ENCODE measurements around the gene TFG. TPM values are rescaled to one million over a fixed set of nuclear protein-coding genes. Genes with fewer than 3 reads are reported as not detected.

The TFG gene
- total RNA-seq, 1 experiment from 2014 or later: 85.8 TPM

DNA sequence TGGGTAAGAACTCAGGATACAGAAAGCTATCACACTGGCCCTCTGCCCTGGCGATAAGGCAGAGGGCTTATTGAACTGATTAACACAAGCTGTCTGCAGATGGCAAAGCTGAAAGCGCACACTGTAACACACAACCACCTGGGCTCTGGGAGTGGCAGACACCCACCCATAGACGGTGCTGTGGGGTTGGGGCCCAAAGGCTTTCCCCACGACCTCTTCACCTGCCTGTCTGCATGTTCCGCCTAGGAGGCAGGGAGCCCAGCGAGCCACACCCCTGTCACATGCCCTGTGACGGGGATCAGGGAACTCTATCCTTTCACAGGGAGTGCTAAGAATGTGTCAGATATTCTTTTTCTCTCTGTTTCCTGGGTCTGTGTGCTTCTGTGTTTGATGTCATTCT, 12.1 kb upstream of the TFG start:
- Histone ChIP-seq H3K36me3 (no peaks in the 10 kb centered on the region), H3K9me3 (replicated peaks) (no peaks in the 10 kb centered on the region), H3K27ac (no peak overlapping the region), H3K4me3 (no peak overlapping the region), H3K27me3 (replicated peaks) (peaks cover 13% of the 10 kb centered on the region), H3K4me1 (replicated peaks) (no peaks in the 10 kb centered on the region)
- DNase-seq (ENCODE audit: low read depth in 1 of 2, low spot score in 2 of 2): no peak

GRCh38 chr3:100697723-100698285, 11.5 kb upstream of the TFG start:
- H3K4me1 ChIP-seq (replicated peaks): no peaks in the 10 kb centered on the region
- peaks cover 13% of the 10 kb centered on the region for H3K27me3 ChIP-seq (replicated peaks)
- no peak overlapping the region for H3K27ac ChIP-seq
- DNase-seq (ENCODE audit: low read depth in 1 of 2, low spot score in 2 of 2): no peak
- H3K4me3 ChIP-seq: no peak overlapping the region
- H3K36me3 ChIP-seq: no peaks in the 10 kb centered on the region
- no peaks in the 10 kb centered on the region for H3K9me3 ChIP-seq (replicated peaks)

- Histone ChIP-seq H3K36me3 (no peaks in the 10 kb centered on the region), H3K27ac (no peak overlapping the region)
- no peak for DNase-seq (ENCODE audit: low read depth in 1 of 2, low spot score in 2 of 2)
Measured at GRCh38 chr3:100698736-100699135, 10.6 kb upstream of the TFG start.

DNA sequence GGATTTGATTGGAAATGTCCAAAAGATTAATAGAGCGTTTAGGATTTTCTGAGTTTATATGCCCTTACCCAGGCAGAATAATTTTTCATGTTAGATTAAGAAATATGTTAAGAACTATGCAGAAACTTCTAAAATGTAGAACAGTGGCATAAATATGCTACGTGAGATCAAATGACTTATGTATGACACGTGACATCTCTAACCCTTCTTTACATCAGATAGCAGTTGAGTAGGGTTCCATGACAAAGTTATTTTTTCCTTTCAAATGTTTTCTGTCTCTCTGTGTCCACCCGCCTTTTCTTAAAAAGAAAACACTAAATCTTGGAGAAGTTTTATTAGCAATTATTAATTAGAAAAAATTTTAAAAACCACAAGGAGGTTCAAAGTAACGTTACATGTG, 8.6 kb upstream of the TFG start:
- no peaks in the 10 kb centered on the region for H3K4me1 ChIP-seq (replicated peaks)
- no peaks in the 10 kb centered on the region for H3K9me3 ChIP-seq (replicated peaks)
- H3K27ac ChIP-seq: no peak overlapping the region
- no peaks in the 10 kb centered on the region for H3K36me3 ChIP-seq
- H3K4me3 ChIP-seq: no peak overlapping the region
- H3K27me3 ChIP-seq (replicated peaks): peaks cover 2% of the 10 kb centered on the region; the same call in 1 of the 2 replicates
- DNase-seq (ENCODE audit: low read depth in 1 of 2, low spot score in 2 of 2): no peak

More at GRCh38 chr3:100698736-100699135, 10.6 kb upstream of the TFG start:
- no peaks in the 10 kb centered on the region for H3K4me1 ChIP-seq (replicated peaks)
- no peak overlapping the region for H3K4me3 ChIP-seq
- H3K9me3 ChIP-seq (replicated peaks): no peaks in the 10 kb centered on the region
- H3K27me3 ChIP-seq (replicated peaks): peaks cover 11% of the 10 kb centered on the region

GRCh38 chr3:100702082-100702979, 7.0 kb upstream of the TFG start:
- Histone ChIP-seq H3K27me3 (replicated peaks) (peaks cover 2% of the 10 kb centered on the region; the same call in 1 of the 2 replicates), H3K4me3 (no peak overlapping the region), H3K9me3 (replicated peaks) (no peaks in the 10 kb centered on the region), H3K4me1 (replicated peaks) (no peaks in the 10 kb centered on the region), H3K27ac (no peak overlapping the region), H3K36me3 (no peaks in the 10 kb centered on the region)
- DNase-seq (ENCODE audit: low read depth in 1 of 2, low spot score in 2 of 2): no peak

- no peak for DNase-seq (ENCODE audit: low read depth in 1 of 2, low spot score in 2 of 2)
- Histone ChIP-seq H3K4me3 (no peak overlapping the region), H3K9me3 (replicated peaks) (no peaks in the 10 kb centered on the region), H3K27me3 (replicated peaks) (peaks cover 2% of the 10 kb centered on the region; the same call in 1 of the 2 replicates), H3K36me3 (no peaks in the 10 kb centered on the region), H3K27ac (no peak overlapping the region), H3K4me1 (replicated peaks) (no peaks in the 10 kb centered on the region)
Measured at GRCh38 chr3:100702980-100703345, 6.3 kb upstream of the TFG start.

DNA sequence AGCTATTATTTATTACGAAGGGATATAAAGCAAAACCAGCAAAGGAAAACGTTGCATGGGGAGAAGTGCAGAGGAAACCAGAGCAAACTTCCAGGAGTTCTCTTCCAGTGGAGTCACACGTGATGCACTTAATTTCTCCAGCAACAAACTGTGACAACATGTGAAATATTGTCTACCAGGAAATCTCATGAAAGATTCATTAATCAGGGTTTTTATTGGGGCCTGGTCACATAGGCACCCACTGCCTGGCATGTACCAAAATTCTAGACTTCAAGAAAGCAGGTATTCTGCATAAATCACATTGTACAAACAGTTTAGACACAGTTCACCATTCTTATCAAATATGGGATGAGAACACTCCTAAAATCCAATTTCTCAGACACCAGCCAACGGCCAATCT, 5.4 kb upstream of the TFG start:
- Histone ChIP-seq H3K4me3 (no peak overlapping the region), H3K4me1 (replicated peaks) (peaks cover 4% of the 10 kb centered on the region; the same call in 1 of the 2 replicates), H3K27ac (no peak overlapping the region), H3K36me3 (no peaks in the 10 kb centered on the region), H3K27me3 (replicated peaks) (peaks cover 2% of the 10 kb centered on the region; the same call in 1 of the 2 replicates), H3K9me3 (replicated peaks) (no peaks in the 10 kb centered on the region)
- no peak for DNase-seq (ENCODE audit: low read depth in 1 of 2, low spot score in 2 of 2)

GRCh38 chr3:100706365-100706764, 2.9 kb upstream of the TFG start:
- no peak overlapping the region for H3K27ac ChIP-seq

GRCh38 chr3:100708644-100708988, 678 bp upstream of the TFG start:
- Histone ChIP-seq H3K27me3 (replicated peaks) (no peaks in the 10 kb centered on the region), H3K27ac (peak overlapping the region; percentile 61), H3K4me1 (replicated peaks) (peaks cover 10% of the 10 kb centered on the region), H3K9me3 (replicated peaks) (no peaks in the 10 kb centered on the region), H3K36me3 (peaks cover 21% of the 10 kb centered on the region), H3K4me3 (peak overlapping the region; percentile 68)
- DNase-seq (ENCODE audit: low read depth in 1 of 2, low spot score in 2 of 2): no peak

More at GRCh38 chr3:100706365-100706764, 2.9 kb upstream of the TFG start:
- no peaks in the 10 kb centered on the region for H3K9me3 ChIP-seq (replicated peaks)
- no peak overlapping the region for H3K4me3 ChIP-seq
- no peaks in the 10 kb centered on the region for H3K27me3 ChIP-seq (replicated peaks)
- peaks cover 7% of the 10 kb centered on the region; the same call in 1 of the 2 replicates for H3K36me3 ChIP-seq
- no peak for DNase-seq (ENCODE audit: low read depth in 1 of 2, low spot score in 2 of 2)
- peaks cover 10% of the 10 kb centered on the region for H3K4me1 ChIP-seq (replicated peaks)

DNA sequence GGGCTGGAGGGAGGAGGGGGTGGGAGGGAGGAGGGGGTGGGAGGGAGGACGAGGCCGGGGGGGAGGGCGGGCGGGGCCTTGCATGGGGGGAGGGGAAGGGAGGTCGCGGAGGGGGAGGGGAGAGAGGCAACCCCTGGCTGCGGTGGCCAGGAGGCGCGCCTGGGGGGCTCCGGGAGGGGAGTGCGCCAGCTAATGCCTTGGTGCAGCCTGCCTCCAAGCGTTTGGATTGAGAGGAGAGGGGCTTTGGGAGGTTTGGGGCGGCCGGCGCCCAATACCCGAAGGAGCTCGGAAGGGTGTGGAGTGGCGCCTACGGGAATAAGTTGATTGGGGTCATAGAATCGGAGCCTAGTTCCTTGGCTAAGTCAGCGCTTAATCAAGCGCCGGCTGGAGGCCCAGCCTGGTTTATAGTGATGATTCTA, 557 bp downstream of the TFG start:
- H3K27ac ChIP-seq: peak overlapping the region; percentile 82
- peak overlapping the region; percentile 68 for H3K4me3 ChIP-seq
- DNase-seq (ENCODE audit: low read depth in 1 of 2, low spot score in 2 of 2): peak in 1 of 2 experiments; percentile 31
- peaks cover 10% of the 10 kb centered on the region for H3K4me1 ChIP-seq (replicated peaks)
- H3K9me3 ChIP-seq (replicated peaks): no peaks in the 10 kb centered on the region
- no peaks in the 10 kb centered on the region for H3K27me3 ChIP-seq (replicated peaks)
- peaks cover 24% of the 10 kb centered on the region for H3K36me3 ChIP-seq

DNA sequence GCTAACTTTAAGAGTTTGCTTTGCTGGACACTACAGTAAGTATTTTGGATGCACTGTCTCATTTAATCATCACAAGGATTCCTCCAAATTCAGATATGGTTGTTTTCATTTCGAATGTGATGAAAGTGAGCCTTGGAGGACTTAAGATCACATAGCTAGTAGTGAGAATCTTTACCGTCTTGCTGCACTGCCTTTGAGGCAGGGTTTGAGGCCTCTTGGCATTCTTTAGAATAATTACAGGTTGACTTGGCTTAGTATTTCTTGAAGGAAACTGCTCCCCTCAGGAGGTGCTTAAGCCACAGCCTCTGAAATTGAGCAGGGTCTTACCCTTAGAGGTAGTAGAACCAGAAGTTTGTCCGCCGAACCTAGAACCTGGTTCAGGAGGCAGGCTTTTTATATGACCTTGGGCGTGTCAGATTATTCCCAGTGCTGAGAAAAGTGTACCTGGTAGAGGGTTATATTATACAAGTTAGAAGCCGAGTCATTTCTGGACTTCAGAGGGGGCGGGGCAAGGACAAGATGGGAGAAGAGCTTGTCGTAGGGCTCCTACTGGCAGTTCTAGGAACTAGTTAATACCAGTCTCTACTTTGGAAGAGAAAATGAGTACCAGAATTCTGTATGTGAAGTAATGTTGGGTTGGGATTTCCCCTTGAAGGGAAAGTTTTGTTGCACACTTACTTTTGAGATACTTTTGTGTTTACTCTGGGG, 1.1 kb downstream of the TFG start:
- DNase-seq (ENCODE audit: low read depth in 1 of 2, low spot score in 2 of 2): peak; percentile 57
- Histone ChIP-seq H3K36me3 (peaks cover 30% of the 10 kb centered on the region), H3K4me3 (peak overlapping the region; percentile 68), H3K9me3 (replicated peaks) (no peaks in the 10 kb centered on the region), H3K27ac (peak overlapping the region; percentile 1; the same call in 1 of the 2 replicates), H3K27me3 (replicated peaks) (no peaks in the 10 kb centered on the region), H3K4me1 (replicated peaks) (peaks cover 10% of the 10 kb centered on the region)

- DNase-seq (ENCODE audit: low read depth in 1 of 2, low spot score in 2 of 2): no peak
- H3K4me3 ChIP-seq: no peak overlapping the region
- peaks cover 64% of the 10 kb centered on the region for H3K36me3 ChIP-seq
- no peaks in the 10 kb centered on the region for H3K27me3 ChIP-seq (replicated peaks)
- H3K9me3 ChIP-seq (replicated peaks): no peaks in the 10 kb centered on the region
- H3K27ac ChIP-seq: no peak overlapping the region
- H3K4me1 ChIP-seq (replicated peaks): peaks cover 6% of the 10 kb centered on the region; the same call in 1 of the 2 replicates
Measured at GRCh38 chr3:100715176-100715575, 5.9 kb downstream of the TFG start.

GRCh38 chr3:100717063-100717462, 7.8 kb downstream of the TFG start:
- H3K36me3 ChIP-seq: peaks cover 70% of the 10 kb centered on the region
- no peak for DNase-seq (ENCODE audit: low read depth in 1 of 2, low spot score in 2 of 2)
- H3K4me3 ChIP-seq: no peak overlapping the region
- no peak overlapping the region for H3K27ac ChIP-seq
- no peaks in the 10 kb centered on the region for H3K9me3 ChIP-seq (replicated peaks)
- H3K27me3 ChIP-seq (replicated peaks): no peaks in the 10 kb centered on the region
- no peaks in the 10 kb centered on the region for H3K4me1 ChIP-seq (replicated peaks)

All from SJSA1 (cell line).